ENCODE results near the gene CSH1. TPM values are rescaled to one million over a fixed set of nuclear protein-coding genes. Genes with fewer than 3 reads are reported as not detected.
"Not testable (repeated sequence)": the region's sequence is repeated elsewhere in the genome, so short reads cannot be mapped to it uniquely, and the experiment has no call there.

CSH1 gene
- total RNA-seq, 1 donor from 2014 or later = not detected

GRCh38 chr17:63881935-63882601, 14.3 kb downstream of the CSH1 start, which contains the start of gene GH2:
Gene GH2 (minus strand): TSS chr17:63881944. CDS start chr17:63881801, 143 bp downstream.
- DNase-seq (ENCODE audit: low spot score) = peak; percentile 58
- no peaks in the 10 kb centered on the region for H3K9me3 ChIP-seq (ENCODE audit: low read depth)
- H3K27ac Mint-ChIP-seq = no peak within 1 kb of the TSS
- no peaks in the 10 kb centered on the region for H3K4me1 ChIP-seq
- TF ChIP-seq EZH2phosphoT487 (IDR thresholded peaks at IDR 0.05) (no peak), CTCF (IDR thresholded peaks at IDR 0.05) (peak; percentile 58)
- H3K36me3 ChIP-seq = no peaks in the 10 kb centered on the region
- H3K27me3 Mint-ChIP-seq (ENCODE audit: insufficient read depth, low read depth) = peaks cover 8% of the 10 kb centered on the region
- H3F3A ChIP-seq (ENCODE audit: low read depth) = peaks cover 4% of the 10 kb centered on the region
- H3K27ac ChIP-seq = no peak within 1 kb of the TSS
- H2AFZ ChIP-seq (replicated peaks) = peak within 1 kb of the TSS; percentile 87
- no peak within 1 kb of the TSS for H3K4me3 ChIP-seq
- H3K4me2 ChIP-seq = no peak within 1 kb of the TSS
- H3K4me1 Mint-ChIP-seq = no peaks in the 10 kb centered on the region
- H3K4me3 Mint-ChIP-seq = peak within 1 kb of the TSS; percentile 67
- H3K9me3 Mint-ChIP-seq = no peaks in the 10 kb centered on the region
- H3K27me3 ChIP-seq = no peaks in the 10 kb centered on the region
- no peak within 1 kb of the TSS for H3K9ac ChIP-seq
- no peaks in the 10 kb centered on the region for H3K79me2 ChIP-seq (ENCODE audit: low read depth)
- no peaks in the 10 kb centered on the region for H3K36me3 Mint-ChIP-seq
- H4K20me1 ChIP-seq (ENCODE audit: low read depth) = no peaks in the 10 kb centered on the region

GRCh38 chr17:63881337-63881736, 15.0 kb downstream of the CSH1 start:
- not testable (repeated sequence) for H3K9me3 ChIP-seq (ENCODE audit: low read depth); H3K9me3 Mint-ChIP-seq; H3K27me3 Mint-ChIP-seq (ENCODE audit: insufficient read depth, low read depth); H4K20me1 ChIP-seq (ENCODE audit: low read depth); H3K27ac ChIP-seq; H3K4me1 Mint-ChIP-seq; H3K4me1 ChIP-seq; H3K4me3 Mint-ChIP-seq; H3K27ac Mint-ChIP-seq; H3K4me3 ChIP-seq; H3K36me3 Mint-ChIP-seq; H3K27me3 ChIP-seq; H3K36me3 ChIP-seq; H3K79me2 ChIP-seq (ENCODE audit: low read depth); H3F3A ChIP-seq (ENCODE audit: low read depth); H3K9ac ChIP-seq; H3K4me2 ChIP-seq
- DNase-seq (ENCODE audit: low spot score) = peak; percentile 58
- H2AFZ ChIP-seq (replicated peaks) = peak overlapping the region; percentile 87
- TF ChIP-seq CTCF (IDR thresholded peaks at IDR 0.05) = peak; percentile 31

GRCh38 chr17:63880706-63881105, 15.7 kb downstream of the CSH1 start:
- H2AFZ ChIP-seq (replicated peaks) = peak overlapping the region; percentile 87
- H4K20me1 ChIP-seq (ENCODE audit: low read depth) = no peaks in the 10 kb centered on the region
- Mint-ChIP-seq H3K36me3 (no peaks in the 10 kb centered on the region), H3K27me3 (ENCODE audit: insufficient read depth, low read depth) (peaks cover 8% of the 10 kb centered on the region), H3K4me1 (no peaks in the 10 kb centered on the region), H3K9me3 (no peaks in the 10 kb centered on the region), H3K4me3 (no peak overlapping the region), H3K27ac (no peak overlapping the region)
- no peaks in the 10 kb centered on the region for H3K27me3 ChIP-seq
- H3K9me3 ChIP-seq (ENCODE audit: low read depth) = no peaks in the 10 kb centered on the region
- H3K4me3 ChIP-seq = no peak overlapping the region
- H3K9ac ChIP-seq = no peak overlapping the region
- H3K36me3 ChIP-seq = no peaks in the 10 kb centered on the region
- no peak for TF ChIP-seq EZH2 (IDR thresholded peaks at IDR 0.05)
- no peak for TF ChIP-seq EZH2phosphoT487 (IDR thresholded peaks at IDR 0.05)
- TF ChIP-seq CTCF (IDR thresholded peaks at IDR 0.05) = no peak
- peaks cover 4% of the 10 kb centered on the region for H3F3A ChIP-seq (ENCODE audit: low read depth)
- no peak overlapping the region for H3K4me2 ChIP-seq
- no peak for DNase-seq (ENCODE audit: low spot score)
- H3K4me1 ChIP-seq = no peaks in the 10 kb centered on the region
- no peaks in the 10 kb centered on the region for H3K79me2 ChIP-seq (ENCODE audit: low read depth)
- H3K27ac ChIP-seq = no peak overlapping the region

- not testable (repeated sequence) for H3K36me3 ChIP-seq; H3K4me3 ChIP-seq; H2AFZ ChIP-seq (replicated peaks); H4K20me1 ChIP-seq (ENCODE audit: low read depth); H3K4me3 Mint-ChIP-seq; H3K9ac ChIP-seq; H3K4me2 ChIP-seq; DNase-seq (ENCODE audit: low spot score); H3K27me3 ChIP-seq; H3K4me1 Mint-ChIP-seq; H3K79me2 ChIP-seq (ENCODE audit: low read depth); H3K27ac Mint-ChIP-seq; H3F3A ChIP-seq (ENCODE audit: low read depth); H3K9me3 Mint-ChIP-seq; H3K9me3 ChIP-seq (ENCODE audit: low read depth); H3K36me3 Mint-ChIP-seq; H3K4me1 ChIP-seq; H3K27ac ChIP-seq
- peaks cover 11% of the 10 kb centered on the region for H3K27me3 Mint-ChIP-seq (ENCODE audit: insufficient read depth, low read depth)
Measured at GRCh38 chr17:63878413-63878812, 18.0 kb downstream of the CSH1 start.

- H3K9me3 ChIP-seq (ENCODE audit: low read depth); H3K4me1 ChIP-seq; H2AFZ ChIP-seq (replicated peaks); H3K9ac ChIP-seq; DNase-seq (ENCODE audit: low spot score); H3K9me3 Mint-ChIP-seq; H3K27ac ChIP-seq; H3F3A ChIP-seq (ENCODE audit: low read depth); H3K27ac Mint-ChIP-seq; H3K27me3 Mint-ChIP-seq (ENCODE audit: insufficient read depth, low read depth); H3K36me3 Mint-ChIP-seq; H3K4me2 ChIP-seq; H3K27me3 ChIP-seq; H3K4me3 ChIP-seq; H3K36me3 ChIP-seq; H3K79me2 ChIP-seq (ENCODE audit: low read depth); H3K4me1 Mint-ChIP-seq; H4K20me1 ChIP-seq (ENCODE audit: low read depth): not testable (repeated sequence)
- peak overlapping the region; percentile 24 for H3K4me3 Mint-ChIP-seq
Measured at GRCh38 chr17:63874693-63875092, 21.7 kb downstream of the CSH1 start.

- H3K79me2 ChIP-seq (ENCODE audit: low read depth); H2AFZ ChIP-seq (replicated peaks); H3K36me3 Mint-ChIP-seq; H3K4me3 Mint-ChIP-seq; H3K27ac ChIP-seq; H3F3A ChIP-seq (ENCODE audit: low read depth); H3K4me3 ChIP-seq; DNase-seq (ENCODE audit: low spot score); H3K9me3 Mint-ChIP-seq; H3K27ac Mint-ChIP-seq; H3K9me3 ChIP-seq (ENCODE audit: low read depth); H3K4me2 ChIP-seq; H3K4me1 Mint-ChIP-seq; H3K36me3 ChIP-seq; H4K20me1 ChIP-seq (ENCODE audit: low read depth); H3K27me3 ChIP-seq; H3K9ac ChIP-seq; H3K4me1 ChIP-seq; H3K27me3 Mint-ChIP-seq (ENCODE audit: insufficient read depth, low read depth): not testable (repeated sequence)
Measured at GRCh38 chr17:63874061-63874626, 22.2 kb downstream of the CSH1 start.

All from neural progenitor cell (in vitro differentiated cells).